ENCODE data around the gene ADARB2. TPM values are rescaled to one million over a fixed set of nuclear protein-coding genes. Genes with fewer than 3 reads are reported as not detected.

ADARB2 gene
- polyA plus RNA-seq, 3 donors = not detected

DNA sequence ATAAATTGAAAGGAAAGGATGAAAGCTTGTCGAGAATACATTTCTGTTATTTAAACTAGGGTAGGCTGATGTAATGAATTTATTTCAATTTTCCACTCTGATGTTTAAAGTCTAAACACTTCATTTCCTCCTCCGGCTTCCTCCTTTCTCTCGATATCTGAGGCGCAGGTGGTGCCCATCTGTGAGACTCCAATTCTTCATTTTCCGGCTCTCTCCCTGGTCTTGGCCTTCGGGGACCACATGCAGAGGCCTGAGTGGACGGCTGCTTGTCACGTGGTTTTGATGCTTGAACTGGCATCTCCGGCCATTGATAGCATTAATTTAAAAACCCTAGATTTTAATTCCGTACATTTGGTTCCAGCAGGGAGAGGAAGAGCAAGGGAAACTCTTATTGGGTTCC is 5.8 kb upstream of the ADARB2 start:
- no peaks in the 10 kb centered on the region for H4K20me1 ChIP-seq (ENCODE audit: insufficient read depth, low read length)
- Mint-ChIP-seq H3K9me3 (peaks cover 0 to 5% (median 0%) of the 10 kb centered on the region in 7 donors), H3K27me3 (ENCODE audit: low read depth in 3 of 3) (peaks cover 3 to 29% (median 19%) of the 10 kb centered on the region in 3 donors), H3K4me1 (no peaks in the 10 kb centered on the region), H3K4me3 (no peak overlapping the region), H3K27ac (no peak overlapping the region), H3K36me3 (no peaks in the 10 kb centered on the region)
- no peak overlapping the region for H3K27ac ChIP-seq (ENCODE audit: low read depth in 1 of 2, low read length in 2 of 2)
- TF ChIP-seq, protein P1, sequence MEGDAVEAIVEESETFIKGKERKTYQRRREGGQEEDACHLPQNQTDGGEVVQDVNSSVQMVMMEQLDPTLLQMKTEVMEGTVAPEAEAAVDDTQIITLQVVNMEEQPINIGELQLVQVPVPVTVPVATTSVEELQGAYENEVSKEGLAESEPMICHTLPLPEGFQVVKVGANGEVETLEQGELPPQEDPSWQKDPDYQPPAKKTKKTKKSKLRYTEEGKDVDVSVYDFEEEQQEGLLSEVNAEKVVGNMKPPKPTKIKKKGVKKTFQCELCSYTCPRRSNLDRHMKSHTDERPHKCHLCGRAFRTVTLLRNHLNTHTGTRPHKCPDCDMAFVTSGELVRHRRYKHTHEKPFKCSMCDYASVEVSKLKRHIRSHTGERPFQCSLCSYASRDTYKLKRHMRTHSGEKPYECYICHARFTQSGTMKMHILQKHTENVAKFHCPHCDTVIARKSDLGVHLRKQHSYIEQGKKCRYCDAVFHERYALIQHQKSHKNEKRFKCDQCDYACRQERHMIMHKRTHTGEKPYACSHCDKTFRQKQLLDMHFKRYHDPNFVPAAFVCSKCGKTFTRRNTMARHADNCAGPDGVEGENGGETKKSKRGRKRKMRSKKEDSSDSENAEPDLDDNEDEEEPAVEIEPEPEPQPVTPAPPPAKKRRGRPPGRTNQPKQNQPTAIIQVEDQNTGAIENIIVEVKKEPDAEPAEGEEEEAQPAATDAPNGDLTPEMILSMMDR (IDR thresholded peaks at IDR 0.05) = no peak
- no peak overlapping the region for H2AFZ ChIP-seq (ENCODE audit: insufficient read depth, low read depth, low read length, poor library complexity, severe bottlenecking)
- no peak for DNase-seq
- H3K36me3 ChIP-seq (replicated peaks in 1 of 2; ENCODE audit: control insufficient read depth in 1 of 2, insufficient read depth in 2 of 2, low read length in 2 of 2) = no peaks in the 10 kb centered on the region
- intact Hi-C loops (cut with micrococcal nuclease) = no loop called here
- H3K4me2 ChIP-seq (replicated peaks; ENCODE audit: extremely low read depth, low read length, poor library complexity, severe bottlenecking) = no peak overlapping the region
- H3K9me3 ChIP-seq (replicated peaks in 1 of 2; ENCODE audit: control insufficient read depth in 1 of 2, insufficient read depth in 1 of 2, low read length in 2 of 2) = peaks cover 9% of the 10 kb centered on the region in 2 donors
- no peak overlapping the region for H3K4me3 ChIP-seq (replicated peaks in 1 of 3; ENCODE audit: low read depth in 2 of 3, low read length in 3 of 3)
- no peaks in the 10 kb centered on the region for H3K79me2 ChIP-seq (ENCODE audit: insufficient read depth, low read length)
- peaks cover 9 to 18% of the 10 kb centered on the region in 2 donors for H3K27me3 ChIP-seq (ENCODE audit: control insufficient read depth in 2 of 2, insufficient read depth in 2 of 2, low read length in 2 of 2)
- WGBS (ENCODE audit: insufficient coverage) = 69% methylated on average over 6 of the region's 10 CpGs
- no peaks in the 10 kb centered on the region for H3K4me1 ChIP-seq (ENCODE audit: control insufficient read depth in 1 of 2, insufficient read depth in 2 of 2, low read length in 2 of 2)
- no peak overlapping the region for H3K9ac ChIP-seq (ENCODE audit: insufficient read depth, low read length, poor library complexity, severe bottlenecking)

DNA sequence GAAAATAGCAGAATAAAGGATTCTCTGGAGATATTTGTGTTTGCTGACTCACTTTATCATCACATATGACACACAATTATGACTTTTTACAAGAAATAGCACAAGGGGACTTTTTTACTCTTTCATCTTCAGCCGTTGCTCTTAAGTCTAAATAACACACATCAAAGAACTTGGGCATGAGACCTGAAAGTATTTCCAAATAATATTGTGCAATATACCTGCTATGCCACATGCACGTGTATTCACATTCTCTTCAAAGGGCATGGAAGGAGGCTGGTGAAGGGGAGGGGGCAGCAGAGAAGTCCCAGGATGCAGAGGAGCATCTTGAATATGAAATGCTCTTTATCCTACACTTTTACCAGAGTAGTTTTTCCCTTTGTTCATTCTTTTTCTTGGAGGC is 4.1 kb upstream of the ADARB2 start:
- peaks cover 22 to 35% of the 10 kb centered on the region in 2 donors for H3K27me3 ChIP-seq (ENCODE audit: control insufficient read depth in 2 of 2, insufficient read depth in 2 of 2, low read length in 2 of 2)
- Mint-ChIP-seq H3K27me3 (ENCODE audit: low read depth in 3 of 3) (peaks cover 18 to 46% (median 36%) of the 10 kb centered on the region in 3 donors), H3K9me3 (peaks cover 0 to 11% (median 0%) of the 10 kb centered on the region in 7 donors), H3K4me1 (no peaks in the 10 kb centered on the region), H3K36me3 (no peaks in the 10 kb centered on the region), H3K27ac (no peak overlapping the region), H3K4me3 (peak overlapping the region in 1 of 2 donors; percentile 3)
- no peak overlapping the region for H3K4me3 ChIP-seq (replicated peaks in 1 of 3; ENCODE audit: low read depth in 2 of 3, low read length in 3 of 3)
- intact Hi-C loops (cut with micrococcal nuclease) = no loop called here
- TF ChIP-seq, protein P1 (IDR thresholded peaks at IDR 0.05) = no peak
- no peaks in the 10 kb centered on the region for H3K36me3 ChIP-seq (replicated peaks in 1 of 2; ENCODE audit: control insufficient read depth in 1 of 2, insufficient read depth in 2 of 2, low read length in 2 of 2)
- DNase-seq = no peak
- no peak overlapping the region for H2AFZ ChIP-seq (ENCODE audit: insufficient read depth, low read depth, low read length, poor library complexity, severe bottlenecking)
- no peaks in the 10 kb centered on the region for H3K79me2 ChIP-seq (ENCODE audit: insufficient read depth, low read length)
- WGBS (ENCODE audit: insufficient coverage) = no CpG with 5 or more reads among the region's 2 CpGs
- no peak overlapping the region for H3K4me2 ChIP-seq (replicated peaks; ENCODE audit: extremely low read depth, low read length, poor library complexity, severe bottlenecking)
- no peak overlapping the region for H3K9ac ChIP-seq (ENCODE audit: insufficient read depth, low read length, poor library complexity, severe bottlenecking)
- peaks cover 0 to 11% of the 10 kb centered on the region in 2 donors for H3K9me3 ChIP-seq (replicated peaks in 1 of 2; ENCODE audit: control insufficient read depth in 1 of 2, insufficient read depth in 1 of 2, low read length in 2 of 2)
- H3K4me1 ChIP-seq (ENCODE audit: control insufficient read depth in 1 of 2, insufficient read depth in 2 of 2, low read length in 2 of 2) = no peaks in the 10 kb centered on the region
- H3K27ac ChIP-seq (ENCODE audit: low read depth in 1 of 2, low read length in 2 of 2) = no peak overlapping the region
- no peaks in the 10 kb centered on the region for H4K20me1 ChIP-seq (ENCODE audit: insufficient read depth, low read length)
